Measurements from ENCODE around the gene NPHS1.
"Not testable (repeated sequence)": the region's sequence is repeated elsewhere in the genome, so short reads cannot be mapped to it uniquely, and the experiment has no call there.

NPHS1 gene

GRCh38 chr19:35852029-35852780, at the start of gene NPHS1:
Gene NPHS1, minus strand, starts transcription at chr19:35852504. Its CDS starts 667 bp downstream, at chr19:35851837.
- no peak for DNase-seq (ENCODE audit: low read depth in 3 of 3)

GRCh38 chr19:35901055-35901644, 48.8 kb upstream of the NPHS1 start:
- DNase-seq (ENCODE audit: low read depth in 3 of 3) = no peak

GRCh38 chr19:35899547-35900214, 47.4 kb upstream of the NPHS1 start:
- peak; percentile 74 to 87 (median 76) for DNase-seq (ENCODE audit: low read depth in 3 of 3)

- DNase-seq (ENCODE audit: low read depth in 3 of 3) = no peak
These were observed 46.1 kb upstream of the NPHS1 start for GRCh38 chr19:35898499-35898809.

- DNase-seq (ENCODE audit: low read depth in 3 of 3) = no peak
These were observed 45.6 kb upstream of the NPHS1 start for GRCh38 chr19:35897706-35898451.

GRCh38 chr19:35896643-35897040, 44.3 kb upstream of the NPHS1 start:
- no peak for DNase-seq (ENCODE audit: low read depth in 3 of 3)

GRCh38 chr19:35895911-35896642, 43.8 kb upstream of the NPHS1 start:
- DNase-seq (ENCODE audit: low read depth in 3 of 3) = no peak

GRCh38 chr19:35894342-35894741, 42.0 kb upstream of the NPHS1 start:
- DNase-seq (ENCODE audit: low read depth in 3 of 3) = no peak

- DNase-seq (ENCODE audit: low read depth in 3 of 3) = not testable (repeated sequence)
These were observed 39.5 kb upstream of the NPHS1 start for GRCh38 chr19:35891819-35892218.

GRCh38 chr19:35890113-35890650, 37.9 kb upstream of the NPHS1 start:
- no peak for DNase-seq (ENCODE audit: low read depth in 3 of 3)

- DNase-seq (ENCODE audit: low read depth in 3 of 3) = no peak
These were observed 37.2 kb upstream of the NPHS1 start for GRCh38 chr19:35889370-35890112.

- DNase-seq (ENCODE audit: low read depth in 3 of 3) = no peak
These were observed 36.1 kb upstream of the NPHS1 start for GRCh38 chr19:35888398-35888797.

- no peak for DNase-seq (ENCODE audit: low read depth in 3 of 3)
These were observed 34.9 kb upstream of the NPHS1 start for GRCh38 chr19:35887197-35887596.

- no peak for DNase-seq (ENCODE audit: low read depth in 3 of 3)
These were observed 33.6 kb upstream of the NPHS1 start for GRCh38 chr19:35885904-35886303.

GRCh38 chr19:35885225-35885738, 33.0 kb upstream of the NPHS1 start:
- DNase-seq (ENCODE audit: low read depth in 3 of 3) = no peak

GRCh38 chr19:35883882-35884281, 31.6 kb upstream of the NPHS1 start:
- no peak for DNase-seq (ENCODE audit: low read depth in 3 of 3)

- DNase-seq (ENCODE audit: low read depth in 3 of 3) = no peak
These were observed 30.0 kb upstream of the NPHS1 start for GRCh38 chr19:35882114-35882832.

- peak in 2 of 3 experiments; percentile 61 to 86 for DNase-seq (ENCODE audit: low read depth in 3 of 3)
These were observed 27.5 kb upstream of the NPHS1 start for GRCh38 chr19:35879770-35880317.

- no peak for DNase-seq (ENCODE audit: low read depth in 3 of 3)
These were observed 26.8 kb upstream of the NPHS1 start for GRCh38 chr19:35879068-35879467.

Data from stimulated activated CD4-positive, alpha-beta T cell treated with anti-CD3 and anti-CD28 coated beads, TNF-alpha, amount 100 ng/mL, for 24 hours (primary cell).